ENCODE data around the gene CUL2.
"Not testable (repeated sequence)": the region's sequence is repeated elsewhere in the genome, so short reads cannot be mapped to it uniquely, and the experiment has no call there.

- not testable (repeated sequence) for TF ChIP-seq CTCF (IDR thresholded peaks at IDR 0.05); EZH2 (IDR thresholded peaks at IDR 0.05; ENCODE audit: borderline replicate concordance, insufficient read depth, low read depth, low read length, poor library complexity, severe bottlenecking)
Measured at GRCh38 chr10:34974364-34975065, 115.6 kb downstream of the CUL2 start.

Measured in B cell (primary cell).